ENCODE measurements around the gene IFT27.

DNA sequence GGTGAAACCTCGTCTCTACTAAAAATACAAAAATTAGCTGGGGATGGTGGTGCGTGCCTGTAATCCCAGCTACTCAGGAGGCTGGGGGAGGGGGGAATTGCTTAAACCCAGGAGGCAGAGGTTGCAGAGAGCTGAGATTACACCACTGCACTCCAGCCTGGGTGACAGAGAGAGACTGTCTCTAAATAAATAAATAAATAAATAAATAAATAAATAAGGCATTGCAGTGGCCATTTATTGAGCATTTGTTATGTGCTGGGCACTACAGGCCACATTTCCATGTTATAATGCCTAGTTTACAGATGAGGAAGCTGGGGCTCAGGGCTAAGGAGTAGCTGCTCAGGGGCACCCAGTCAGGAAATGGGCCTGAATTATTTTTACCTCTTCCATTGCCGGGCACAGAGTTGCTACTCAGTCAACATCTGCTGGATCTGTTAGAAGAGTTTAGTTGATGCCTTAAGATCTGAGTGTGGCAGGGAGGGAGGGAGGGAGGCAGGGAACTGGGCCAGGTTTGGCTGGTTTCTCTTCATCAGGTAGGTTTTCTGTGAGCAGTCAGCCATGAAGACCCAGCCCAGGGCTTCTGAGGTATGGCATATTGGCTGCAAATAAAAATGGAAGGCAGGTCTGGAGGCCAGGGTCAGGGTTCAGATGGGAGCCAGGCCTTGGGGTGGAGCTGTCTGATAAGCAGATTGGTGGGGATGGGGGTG, 35.3 kb upstream of the IFT27 start:
- TF ChIP-seq, protein P1, sequence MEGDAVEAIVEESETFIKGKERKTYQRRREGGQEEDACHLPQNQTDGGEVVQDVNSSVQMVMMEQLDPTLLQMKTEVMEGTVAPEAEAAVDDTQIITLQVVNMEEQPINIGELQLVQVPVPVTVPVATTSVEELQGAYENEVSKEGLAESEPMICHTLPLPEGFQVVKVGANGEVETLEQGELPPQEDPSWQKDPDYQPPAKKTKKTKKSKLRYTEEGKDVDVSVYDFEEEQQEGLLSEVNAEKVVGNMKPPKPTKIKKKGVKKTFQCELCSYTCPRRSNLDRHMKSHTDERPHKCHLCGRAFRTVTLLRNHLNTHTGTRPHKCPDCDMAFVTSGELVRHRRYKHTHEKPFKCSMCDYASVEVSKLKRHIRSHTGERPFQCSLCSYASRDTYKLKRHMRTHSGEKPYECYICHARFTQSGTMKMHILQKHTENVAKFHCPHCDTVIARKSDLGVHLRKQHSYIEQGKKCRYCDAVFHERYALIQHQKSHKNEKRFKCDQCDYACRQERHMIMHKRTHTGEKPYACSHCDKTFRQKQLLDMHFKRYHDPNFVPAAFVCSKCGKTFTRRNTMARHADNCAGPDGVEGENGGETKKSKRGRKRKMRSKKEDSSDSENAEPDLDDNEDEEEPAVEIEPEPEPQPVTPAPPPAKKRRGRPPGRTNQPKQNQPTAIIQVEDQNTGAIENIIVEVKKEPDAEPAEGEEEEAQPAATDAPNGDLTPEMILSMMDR (IDR thresholded peaks at IDR 0.05; ENCODE audit: low read depth, low read length, poor library complexity, severe bottlenecking) = no peak
- no peak for TF ChIP-seq EZH2phosphoT487 (IDR thresholded peaks at IDR 0.05; ENCODE audit: borderline replicate concordance, low read length)

Measured in DOHH2 (cell line).